ENCODE results near the gene A3GALT2. TPM values are rescaled to one million over a fixed set of nuclear protein-coding genes. Genes with fewer than 3 reads are reported as not detected.

A3GALT2 gene
- total and polyA plus RNA-seq, 9 of the 15 experiments (the other 6 are each of a cell fraction or from before 2014, with no cell fraction given) = not detected

DNA sequence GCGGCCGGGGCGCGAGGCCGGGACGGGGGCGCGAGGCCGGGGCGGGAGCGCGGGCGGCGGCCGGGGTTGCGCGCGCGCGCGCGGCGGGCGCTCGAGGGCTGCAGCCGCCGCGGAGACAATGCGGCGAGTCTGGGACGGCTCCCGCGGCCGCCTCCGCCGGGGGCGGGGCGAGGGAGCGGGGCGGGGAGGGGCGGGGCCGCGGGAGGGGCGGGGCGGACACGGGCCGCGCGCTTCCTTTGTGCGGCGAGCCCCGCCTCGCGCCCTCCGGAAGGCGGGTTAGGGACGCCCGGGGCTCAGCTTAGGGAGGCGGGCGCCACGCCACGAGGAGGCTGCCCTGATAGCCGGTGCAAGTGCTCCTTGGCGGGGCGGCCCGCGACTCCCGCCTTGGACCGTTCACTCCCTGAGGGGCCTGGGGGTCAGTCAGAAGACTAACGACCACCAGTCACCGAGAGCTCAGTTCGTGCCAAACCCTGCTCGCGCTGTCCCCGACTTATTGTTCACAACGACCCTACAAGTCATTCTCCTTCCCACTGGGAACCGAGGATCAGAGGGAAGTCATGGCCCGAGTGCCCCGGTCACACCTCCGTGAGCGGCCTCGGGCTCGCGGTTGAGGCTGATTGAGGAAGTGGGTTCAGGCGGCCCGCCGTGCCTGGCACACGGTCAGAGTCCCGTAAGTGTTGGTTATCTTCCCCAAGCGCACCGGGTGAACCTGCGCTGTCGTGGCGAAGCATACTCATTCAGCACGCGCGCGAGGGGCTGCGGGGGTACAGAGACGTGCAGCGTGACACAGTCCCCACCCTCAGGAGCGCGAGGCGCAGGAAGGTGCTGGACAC lies 29.1 kb upstream of the A3GALT2 start:
- H2AFZ ChIP-seq (ENCODE audit: low read depth, low read length) = peak overlapping the region; percentile 91
- CTCF ChIA-PET (ENCODE audit: low intra/inter-chr PET ratio) = interaction anchor here (1.8 kb wide), 1 partner anchor 54 kb away, joined by 8 read pairs; no protein-coding TSS in a partner anchor
- peak; percentile 93 to 97 (median 96) for DNase-seq (ENCODE audit: extremely low read depth in 1 of 4, low spot score in 3 of 4)
- H3K79me2 ChIP-seq (ENCODE audit: control insufficient read depth, insufficient read depth, low read length) = peaks cover 56% of the 10 kb centered on the region
- peak overlapping the region; percentile 94 to 99 for H3K9ac ChIP-seq (ENCODE audit: insufficient read depth in 1 of 2, low read depth in 2 of 2, low read length in 2 of 2)
- peak overlapping the region; percentile 71 for H3K4me3 ChIP-seq
- H4K20me1 ChIP-seq (replicated peaks; ENCODE audit: control insufficient read depth, insufficient read depth, low read length) = 0 out of 2 replicates have a peak, but pooled peaks cover 13% of the 10 kb centered on the region
- H3K27me3 ChIP-seq (ENCODE audit: control insufficient read depth in 2 of 2, insufficient read depth in 2 of 2, low read length in 2 of 2) = no peaks in the 10 kb centered on the region
- no TSS peak for BruUV-seq (replicated peaks)
- H3K27ac ChIP-seq (ENCODE audit: extremely low read depth, low read depth, low read length) = peak overlapping the region; percentile 93
- H3K9me1 ChIP-seq (ENCODE audit: control insufficient read depth, insufficient read depth, low read length) = no peaks in the 10 kb centered on the region
- peaks cover 32 to 35% of the 10 kb centered on the region in 2 experiments for H3K4me1 ChIP-seq (replicated peaks in 1 of 2; ENCODE audit: control insufficient read depth in 2 of 2, insufficient read depth in 2 of 2, low read length in 2 of 2)
- H3K9me3 ChIP-seq (replicated peaks; ENCODE audit: control insufficient read depth, insufficient read depth, low read depth, low read length) = no peaks in the 10 kb centered on the region
- under 1% methylated on average over 42 of the region's 104 CpGs for WGBS (ENCODE audit: insufficient coverage, low coverage, missing lambda C conversion rate)
- peak; percentile 26 for FAIRE-seq
- ATAC-seq = peak; percentile 93
- intact Hi-C loops (cut with micrococcal nuclease) = no loop called here
- peaks cover 21% of the 10 kb centered on the region; the same call in 2 of the 3 replicates for H3K36me3 ChIP-seq (ENCODE audit: control insufficient read depth, insufficient read depth, low read length)
- POLR2A ChIA-PET = interaction anchor here (0.6 to 1.9 kb wide), 9 partner anchors 8 to 29 kb away, joined by 3 to 10 read pairs (median 4); partner anchors contain the start of gene A3GALT2
- in situ Hi-C loops (cut with MboI) = no loop called here
- peak overlapping the region; percentile 97 for H3K4me2 ChIP-seq (ENCODE audit: insufficient read depth, low read length)
- TF ChIP-seq FOS (IDR thresholded peaks at IDR 0.05; ENCODE audit: extremely low read depth, insufficient read length) (no peak), DPF2 (IDR thresholded peaks at IDR 0.05) (peak; percentile 52; the same call in 1 of the 2 replicates), CUX1 (CRISPR knock-in tag; IDR thresholded peaks at IDR 0.05) (no peak), SFPQ (IDR thresholded peaks at IDR 0.05; ENCODE audit: low read depth, low read length) (no peak), ZNF707 (CRISPR knock-in tag; conservative IDR thresholded peaks at IDR 0.05) (no peak), PHF21A (IDR thresholded peaks at IDR 0.05; ENCODE audit: borderline replicate concordance, low read depth) (no peak), HOMEZ (CRISPR knock-in tag; IDR thresholded peaks at IDR 0.05) (no peak; the same call in 1 of the 2 replicates)
- TF ChIP-seq, protein P1, sequence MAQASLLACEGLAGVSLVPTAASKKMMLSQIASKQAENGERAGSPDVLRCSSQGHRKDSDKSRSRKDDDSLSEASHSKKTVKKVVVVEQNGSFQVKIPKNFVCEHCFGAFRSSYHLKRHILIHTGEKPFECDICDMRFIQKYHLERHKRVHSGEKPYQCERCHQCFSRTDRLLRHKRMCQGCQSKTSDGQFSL (CRISPR knock-in tag; IDR thresholded peaks at IDR 0.05) = peak; percentile 54; the same call in 1 of the 2 replicates
- TF ChIP-seq, protein P1 (tag; IDR thresholded peaks at IDR 0.05) = no peak
